Choroid plexus epithelial cell (primary cell): Measurements from ENCODE around the gene EIF3J.
A peak's percentile ranks its signal among the peaks of the same experiment; 100 is the strongest.
"Not testable (repeated sequence)": the region's sequence is repeated elsewhere in the genome, so short reads cannot be mapped to it uniquely, and the experiment has no call there.

ENCODE experiments used
- DNase-seq: peaks from one replicate; pipeline ENCODE4 v3.0.0-alpha.2; 2010; ENCODE audit warnings: low read depth
- H3K4me3 ChIP-seq: 2 replicates; pipeline ENCODE4 v1.5.1; 2011; ENCODE audit warnings: low read depth, mild to moderate bottlenecking, control low read depth, low read length, moderate library complexity
- TF ChIP-seq, protein P1 (sequence below): conservative IDR thresholded peaks from 2 replicates; pipeline ENCODE4 v1.5.1; 2011; ENCODE audit warnings: low read depth, mild to moderate bottlenecking, control low read depth, inconsistent platforms, low read length, moderate library complexity

The EIF3J gene

DNA sequence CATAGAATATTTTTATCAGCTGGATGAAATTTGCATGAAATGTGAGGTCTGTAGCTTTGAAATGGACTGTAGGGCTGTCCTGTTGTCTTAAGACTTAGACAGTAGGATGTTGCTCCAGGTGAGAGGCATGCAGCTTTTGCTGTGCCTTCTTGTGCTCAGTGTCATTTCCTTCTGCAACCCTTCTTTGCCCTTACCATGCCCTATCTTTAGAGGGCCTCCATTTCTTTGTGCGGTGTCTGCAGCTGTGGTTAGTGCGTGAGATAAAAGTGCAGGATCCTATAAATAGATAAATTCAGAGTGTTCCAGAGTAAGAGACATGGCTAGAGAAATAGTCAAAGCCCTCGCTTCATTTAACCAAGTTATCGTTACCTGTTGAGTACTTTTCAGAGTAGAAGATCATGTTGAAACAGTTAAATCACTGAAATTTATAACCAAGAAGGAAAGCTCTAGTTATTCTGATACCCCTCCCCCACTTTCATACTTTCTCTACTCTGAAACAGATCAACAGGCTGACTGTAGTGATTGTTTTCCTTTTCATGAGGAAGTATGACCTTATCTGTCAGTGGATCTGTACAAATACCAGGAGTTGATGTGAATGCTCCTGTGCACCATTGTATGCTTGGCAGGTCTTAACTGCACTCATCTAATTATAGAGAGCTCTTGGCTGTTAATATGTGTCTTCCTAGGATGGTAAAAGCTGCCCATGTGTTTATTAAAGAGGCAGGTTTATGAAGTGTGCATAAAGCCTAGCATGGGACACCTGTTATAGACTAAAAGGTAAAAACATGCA, 18.2 kb downstream of the EIF3J start:
- TF ChIP-seq, protein P1, sequence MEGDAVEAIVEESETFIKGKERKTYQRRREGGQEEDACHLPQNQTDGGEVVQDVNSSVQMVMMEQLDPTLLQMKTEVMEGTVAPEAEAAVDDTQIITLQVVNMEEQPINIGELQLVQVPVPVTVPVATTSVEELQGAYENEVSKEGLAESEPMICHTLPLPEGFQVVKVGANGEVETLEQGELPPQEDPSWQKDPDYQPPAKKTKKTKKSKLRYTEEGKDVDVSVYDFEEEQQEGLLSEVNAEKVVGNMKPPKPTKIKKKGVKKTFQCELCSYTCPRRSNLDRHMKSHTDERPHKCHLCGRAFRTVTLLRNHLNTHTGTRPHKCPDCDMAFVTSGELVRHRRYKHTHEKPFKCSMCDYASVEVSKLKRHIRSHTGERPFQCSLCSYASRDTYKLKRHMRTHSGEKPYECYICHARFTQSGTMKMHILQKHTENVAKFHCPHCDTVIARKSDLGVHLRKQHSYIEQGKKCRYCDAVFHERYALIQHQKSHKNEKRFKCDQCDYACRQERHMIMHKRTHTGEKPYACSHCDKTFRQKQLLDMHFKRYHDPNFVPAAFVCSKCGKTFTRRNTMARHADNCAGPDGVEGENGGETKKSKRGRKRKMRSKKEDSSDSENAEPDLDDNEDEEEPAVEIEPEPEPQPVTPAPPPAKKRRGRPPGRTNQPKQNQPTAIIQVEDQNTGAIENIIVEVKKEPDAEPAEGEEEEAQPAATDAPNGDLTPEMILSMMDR: no peak
- H3K4me3 ChIP-seq: no peak overlapping the region
- peak; percentile 37 for DNase-seq

DNA sequence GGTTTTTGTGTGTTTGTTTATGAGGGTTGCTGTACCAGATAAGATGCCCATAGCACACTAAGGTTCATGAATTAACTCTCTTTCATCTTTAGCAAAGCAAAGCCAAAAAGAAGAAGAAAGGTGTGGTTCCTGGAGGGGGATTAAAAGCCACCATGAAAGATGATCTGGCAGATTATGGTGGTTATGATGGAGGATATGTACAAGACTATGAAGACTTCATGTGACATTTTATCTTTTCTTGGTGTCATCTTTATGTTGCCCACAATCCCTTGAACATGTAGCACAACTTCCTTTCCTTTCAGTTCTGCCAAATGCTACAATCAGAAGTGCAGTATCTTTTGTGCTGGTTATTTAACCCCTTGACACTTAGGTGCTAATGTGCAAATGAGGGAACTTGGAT, 24.0 kb downstream of the EIF3J start:
- H3K4me3 ChIP-seq, DNase-seq: not testable (repeated sequence)

DNA sequence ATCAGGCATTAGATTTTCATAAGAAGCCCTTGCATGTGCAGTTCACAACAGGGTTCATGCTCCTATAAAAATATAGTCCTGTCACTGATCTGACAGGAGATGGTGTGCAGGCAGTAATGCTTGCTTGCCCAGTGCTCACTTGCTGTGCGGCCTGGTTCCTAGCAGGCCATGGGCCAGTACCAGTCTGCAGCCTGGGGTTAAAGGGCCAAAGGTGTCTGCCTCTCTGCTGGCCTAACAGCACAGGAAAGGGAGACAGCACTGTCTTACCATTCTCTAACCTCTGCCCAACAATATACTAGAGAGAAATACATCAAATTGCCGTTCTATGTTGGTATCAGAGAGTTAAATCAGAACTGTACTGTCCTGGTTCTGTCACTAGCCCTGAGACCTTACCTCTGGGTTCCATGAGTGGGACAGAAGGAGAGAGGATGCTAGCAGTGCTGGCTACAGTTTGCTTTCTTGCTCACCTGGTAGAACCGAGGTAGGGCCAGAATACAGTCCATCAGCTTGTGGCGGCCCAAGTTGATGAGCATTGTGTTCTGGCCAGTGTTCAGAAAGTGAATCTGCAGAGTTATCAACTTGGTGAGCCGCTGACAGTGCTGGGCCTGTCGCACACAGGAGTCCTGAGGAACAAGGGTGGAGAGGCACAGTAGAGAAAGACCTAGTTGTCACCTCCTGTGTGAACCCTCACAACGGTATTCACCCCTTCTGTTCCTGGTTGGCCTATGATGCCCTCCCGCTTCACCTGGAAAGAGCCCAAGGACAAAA, 28.6 kb downstream of the EIF3J start:
- no peak overlapping the region for H3K4me3 ChIP-seq
- TF ChIP-seq, protein P1: no peak

DNA sequence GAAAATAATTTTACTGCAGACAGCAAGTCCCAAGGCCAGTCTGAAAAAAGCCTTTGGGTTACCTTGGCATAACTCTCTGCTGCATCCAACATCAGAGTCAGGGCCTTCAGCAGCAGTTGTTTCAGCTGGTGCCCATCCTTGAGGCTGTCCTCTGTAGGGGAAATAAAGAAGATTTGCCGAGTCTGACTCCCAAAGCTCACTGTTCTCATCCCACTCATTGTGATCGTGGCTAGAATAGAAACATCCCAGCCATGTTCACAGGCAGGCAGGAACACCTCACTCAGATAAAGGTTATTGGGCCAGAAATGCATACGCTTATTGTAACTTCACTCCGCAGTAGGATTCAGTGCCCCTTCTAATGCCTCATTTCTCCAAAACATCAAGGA, 29.2 kb downstream of the EIF3J start:
- TF ChIP-seq, protein P1: no peak
- no peak overlapping the region for H3K4me3 ChIP-seq
- no peak for DNase-seq

More for the DNA sequence above, 28.6 kb downstream of the EIF3J start:
- no peak for DNase-seq

DNA sequence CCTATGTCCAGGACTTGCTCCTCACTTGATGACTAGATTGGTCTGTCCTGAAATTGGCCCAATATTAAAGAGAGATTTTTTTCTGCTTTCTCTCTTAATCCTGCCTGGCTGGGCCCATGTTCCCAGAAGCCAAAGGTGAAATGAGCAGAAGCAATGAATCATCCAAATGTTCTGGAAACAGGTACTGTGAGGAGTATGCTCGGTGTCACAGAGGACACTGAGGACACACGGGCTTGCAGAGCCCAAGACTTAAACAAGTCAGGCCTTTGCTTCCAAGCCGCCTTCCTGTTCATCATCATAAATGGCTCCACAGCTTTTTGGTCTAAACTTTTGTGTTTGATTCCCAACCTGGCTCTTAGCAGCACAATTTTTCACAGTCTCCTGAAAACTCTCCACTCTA, 31.4 kb downstream of the EIF3J start:
- TF ChIP-seq, protein P1: no peak
- H3K4me3 ChIP-seq: no peak overlapping the region
- no peak for DNase-seq

DNA sequence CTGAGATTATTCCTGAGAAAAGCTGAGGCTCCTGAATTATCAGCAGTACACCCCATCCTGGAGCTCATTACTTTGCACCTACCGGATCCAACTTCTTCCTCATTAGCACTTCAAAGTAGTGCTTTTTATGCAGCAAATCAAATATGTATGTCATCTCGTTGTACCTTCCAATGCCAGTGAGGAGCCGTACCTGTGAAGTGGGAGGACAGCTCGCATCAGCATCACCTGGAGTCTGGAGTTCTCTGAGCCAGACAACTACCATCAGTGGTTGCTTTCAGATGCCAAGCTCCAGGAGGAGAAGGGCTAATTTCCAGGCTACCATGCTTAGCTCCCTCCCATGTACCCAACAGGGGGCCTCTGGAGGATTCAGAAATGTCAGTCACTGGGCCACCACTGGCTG, 32.4 kb downstream of the EIF3J start:
- TF ChIP-seq, protein P1: no peak
- no peak overlapping the region for H3K4me3 ChIP-seq
- no peak for DNase-seq

DNA sequence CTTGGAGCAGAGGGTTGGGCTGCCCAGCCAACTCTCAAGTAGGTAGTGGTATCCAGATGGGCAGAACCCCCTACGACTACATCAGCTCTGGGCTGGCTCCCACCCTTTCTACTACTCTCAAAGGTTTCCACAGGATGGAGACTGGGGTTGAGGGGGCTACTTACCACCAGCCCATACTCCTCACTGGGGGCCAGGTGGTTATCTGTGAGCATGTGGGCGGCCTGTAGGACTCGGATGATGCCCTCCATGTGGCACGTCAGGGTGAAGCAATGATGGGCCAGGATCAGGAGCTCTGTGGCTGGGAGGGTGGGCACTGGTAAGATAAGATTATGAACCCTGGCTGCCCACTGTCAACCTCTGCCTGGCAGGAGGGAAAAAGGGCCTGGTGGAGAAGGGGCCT, 33.4 kb downstream of the EIF3J start:
- no peak overlapping the region for H3K4me3 ChIP-seq
- TF ChIP-seq, protein P1: no peak
- DNase-seq: no peak
